Hematopoietic multipotent progenitor cell treated with erythropoietin and hydrocortisone succinate and interleukin-3 and kit ligand, for 6 days (in vitro differentiated cells): ENCODE results near the gene CHN2.

ENCODE experiments used
- DNase-seq: peaks from one replicate; pipeline ENCODE4 v3.0.0-alpha.2; 2015

CHN2 gene

DNA sequence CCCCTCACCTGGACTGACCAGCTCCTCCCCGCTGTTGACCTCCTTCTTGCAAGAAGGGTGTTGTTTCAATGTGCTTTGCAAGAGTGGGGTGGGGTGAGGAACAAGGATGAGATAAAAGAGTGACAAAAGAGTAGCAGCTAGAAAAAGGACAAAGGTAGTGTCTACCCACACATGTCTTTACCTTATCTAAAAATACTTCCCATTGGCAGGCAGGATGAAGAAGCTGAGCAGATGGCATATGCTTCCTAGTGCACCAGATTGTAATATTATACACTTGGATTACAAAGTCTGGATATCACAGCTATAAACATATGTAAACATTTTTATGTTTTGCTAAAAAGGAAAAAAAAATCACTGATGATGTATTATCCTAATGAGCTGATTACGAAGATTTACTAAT is 34.5 kb downstream of the CHN2 start:
- DNase-seq, result no peak

DNA sequence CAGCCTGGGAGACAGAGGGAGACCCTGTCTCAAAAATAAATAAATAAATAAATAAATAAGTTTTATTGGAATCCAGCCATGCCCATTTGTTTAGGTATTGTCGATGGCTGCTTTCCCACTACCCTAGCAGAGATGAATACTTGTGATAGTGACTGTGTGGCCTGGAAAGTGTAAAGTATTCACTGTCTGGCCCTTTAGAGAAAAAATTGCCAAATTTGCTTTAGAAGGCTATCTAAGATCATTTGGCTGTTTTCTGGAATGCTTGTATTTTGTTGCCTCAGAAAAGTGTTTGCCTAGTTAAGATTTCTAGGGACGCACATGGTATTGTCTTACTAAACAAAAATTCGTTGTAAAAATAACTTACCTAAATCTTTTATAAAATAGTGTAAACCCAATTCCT is 35.4 kb downstream of the CHN2 start:
- no peak for DNase-seq

DNA sequence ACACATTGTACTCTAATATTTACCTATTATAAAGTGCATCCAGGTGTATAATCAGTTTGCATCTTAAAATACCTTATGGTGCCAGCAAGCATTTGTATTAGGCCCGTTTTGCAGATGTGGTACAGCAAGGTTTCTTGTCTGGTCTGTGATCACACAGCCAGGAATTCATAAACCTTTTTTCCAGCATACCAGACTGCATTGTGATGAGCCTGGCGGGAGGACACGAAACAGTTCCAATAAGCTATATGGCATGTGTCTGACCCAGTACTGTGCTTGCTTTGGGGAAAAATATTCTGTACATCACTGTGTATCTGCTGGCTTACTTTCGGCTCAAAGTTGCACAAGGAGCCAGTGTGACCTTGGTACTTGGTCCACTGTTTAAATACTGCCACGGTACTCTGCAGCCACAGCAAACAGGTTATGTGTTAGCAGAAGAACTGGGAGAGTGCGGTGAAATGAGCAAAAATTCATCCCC is 36.3 kb downstream of the CHN2 start:
- DNase-seq, result no peak

DNA sequence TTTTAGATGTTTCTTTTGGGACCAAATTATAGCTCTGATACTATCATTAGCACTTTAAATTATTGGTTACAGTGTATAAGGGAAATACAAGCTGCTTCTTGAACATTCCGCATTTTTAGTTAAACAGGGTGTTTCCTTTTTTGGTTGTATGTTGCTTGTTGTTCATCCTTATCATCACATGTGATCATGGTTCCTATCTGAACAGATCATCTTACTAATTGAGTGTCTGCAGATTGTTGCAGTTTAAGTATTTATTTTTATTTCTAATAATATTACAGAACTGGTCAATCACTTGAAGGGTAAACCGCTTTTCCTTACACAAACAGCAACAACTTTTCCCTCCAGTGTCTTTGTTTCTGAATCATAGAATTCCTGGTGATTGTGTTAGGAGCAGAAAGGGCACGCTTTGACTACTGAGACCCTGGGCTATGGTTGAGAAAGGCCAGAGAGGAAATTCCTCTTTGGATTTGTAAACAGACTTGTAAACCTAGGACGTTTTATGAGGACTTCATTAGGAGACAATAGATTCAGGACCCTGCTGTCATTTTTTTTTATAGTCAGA is 37.2 kb downstream of the CHN2 start:
- DNase-seq, result no peak

DNA sequence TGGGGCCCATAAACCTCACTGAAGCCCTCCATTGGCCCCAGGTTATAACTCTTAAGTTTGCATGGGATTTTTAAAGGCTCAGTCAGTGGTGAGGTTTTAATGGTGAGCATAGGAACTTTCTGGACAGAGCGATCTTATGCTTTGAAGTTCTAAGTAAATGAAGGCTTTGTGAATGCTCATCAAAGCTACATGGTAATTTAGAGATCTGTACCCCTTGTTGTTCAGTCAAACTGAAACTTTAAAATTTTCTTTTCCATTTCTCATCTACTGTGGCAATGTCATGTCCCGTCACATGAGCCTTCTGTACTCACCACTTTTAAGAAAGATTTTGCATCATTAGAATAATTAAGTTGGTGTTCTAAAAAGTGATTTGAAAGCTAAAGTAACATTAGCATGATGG is 39.9 kb downstream of the CHN2 start:
- no peak for DNase-seq

DNA sequence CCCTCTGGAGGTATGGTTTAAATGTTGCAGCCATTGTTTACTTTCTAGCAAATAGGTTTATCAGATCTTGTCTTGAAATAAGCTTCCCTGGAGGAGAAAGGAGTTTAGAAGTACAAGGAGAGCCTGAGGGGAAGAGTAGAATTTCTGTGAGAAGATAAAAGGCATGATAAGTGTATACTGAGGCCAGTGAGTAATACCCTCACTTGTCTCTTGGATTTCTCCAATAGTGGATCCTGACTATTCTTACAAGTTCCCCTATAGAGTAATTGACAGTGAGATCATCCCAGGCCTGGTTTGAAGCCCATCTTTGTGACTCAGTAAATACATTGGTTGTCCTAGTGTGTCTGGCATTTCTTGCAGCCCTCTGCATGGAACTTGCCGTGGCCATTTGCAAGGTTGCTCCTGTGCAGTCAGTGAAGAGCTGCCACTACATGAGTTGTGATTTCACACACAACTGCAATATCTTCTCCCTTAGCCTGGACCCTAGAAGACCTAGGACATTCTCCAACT is 41.6 kb downstream of the CHN2 start:
- DNase-seq, result no peak

DNA sequence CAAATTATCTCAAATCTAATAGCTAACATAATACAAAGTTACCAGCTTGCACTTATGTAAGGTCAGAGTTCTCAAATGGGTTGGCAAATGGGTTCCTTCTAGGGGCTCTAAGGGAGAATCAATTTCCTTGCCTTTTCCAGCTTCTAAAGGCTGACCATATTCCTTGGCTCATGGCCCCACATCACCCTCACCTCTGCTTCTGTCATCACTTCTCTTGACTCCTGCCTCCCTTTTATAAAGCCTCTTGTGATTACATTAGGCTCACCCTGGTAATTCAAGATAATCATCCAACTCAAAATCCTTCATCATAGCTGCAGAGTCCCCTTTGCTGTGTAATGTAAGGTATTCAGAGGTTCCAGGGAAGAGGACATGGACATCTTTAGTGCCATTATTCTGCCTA is 42.1 kb downstream of the CHN2 start:
- DNase-seq, result no peak

DNA sequence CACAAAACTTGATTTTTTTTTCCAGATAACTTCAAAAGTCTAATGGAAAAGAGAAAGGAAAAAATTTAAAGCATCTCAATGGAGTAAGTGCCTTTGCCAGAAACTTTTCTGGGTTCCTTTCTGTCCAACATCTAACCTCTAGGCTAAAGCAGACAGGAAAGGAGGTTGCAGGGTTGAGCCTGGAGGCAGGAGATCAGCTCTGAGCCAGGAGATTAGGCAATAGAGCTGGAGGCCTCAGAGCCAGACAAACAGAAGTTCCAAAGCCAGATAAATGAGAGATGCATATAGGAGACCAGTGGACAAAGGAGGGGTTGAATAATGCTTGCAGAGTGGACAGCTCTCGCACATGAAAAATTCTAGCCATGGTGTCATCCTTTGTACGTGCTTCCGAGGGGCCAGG is 42.9 kb downstream of the CHN2 start:
- no peak for DNase-seq

DNA sequence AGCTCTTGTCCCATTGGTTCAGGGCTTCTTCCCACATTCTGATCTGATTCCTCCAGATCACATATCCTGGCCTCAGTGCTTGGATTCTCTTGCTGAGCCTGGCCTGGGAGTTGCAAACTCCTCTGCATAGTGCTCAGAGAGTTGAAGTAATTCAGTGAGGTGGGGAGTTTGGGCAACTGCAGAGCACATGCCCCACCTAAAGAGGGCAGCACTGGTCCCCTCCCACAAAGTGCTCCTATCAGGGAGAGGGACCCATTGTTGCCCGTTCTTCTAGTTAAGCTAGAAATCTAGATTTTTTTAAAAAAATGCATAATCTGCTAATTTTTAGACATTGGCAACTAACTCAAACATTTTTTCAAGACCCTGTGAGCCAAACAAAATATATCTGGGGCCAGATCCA is 45.1 kb downstream of the CHN2 start:
- peak; percentile 67 for DNase-seq

DNA sequence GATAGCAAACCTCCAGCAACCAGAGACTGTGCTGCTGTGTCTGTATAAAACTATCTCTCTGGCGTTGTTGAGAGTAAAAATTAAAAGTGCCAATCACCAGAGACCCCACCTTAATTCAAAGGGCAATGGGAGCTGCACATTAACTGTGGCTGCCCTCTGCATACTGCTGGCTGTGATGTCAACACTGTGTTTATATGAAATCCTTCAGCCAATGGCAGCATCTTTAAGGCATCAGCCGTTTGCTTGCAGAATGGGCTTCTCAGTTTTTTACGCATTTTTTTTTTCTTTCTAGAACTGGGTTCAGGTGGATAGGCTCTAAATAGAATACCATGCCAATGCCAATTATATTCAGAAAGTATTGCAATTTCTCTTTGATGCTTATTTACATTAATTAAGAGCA is 47.7 kb downstream of the CHN2 start:
- DNase-seq, result no peak

DNA sequence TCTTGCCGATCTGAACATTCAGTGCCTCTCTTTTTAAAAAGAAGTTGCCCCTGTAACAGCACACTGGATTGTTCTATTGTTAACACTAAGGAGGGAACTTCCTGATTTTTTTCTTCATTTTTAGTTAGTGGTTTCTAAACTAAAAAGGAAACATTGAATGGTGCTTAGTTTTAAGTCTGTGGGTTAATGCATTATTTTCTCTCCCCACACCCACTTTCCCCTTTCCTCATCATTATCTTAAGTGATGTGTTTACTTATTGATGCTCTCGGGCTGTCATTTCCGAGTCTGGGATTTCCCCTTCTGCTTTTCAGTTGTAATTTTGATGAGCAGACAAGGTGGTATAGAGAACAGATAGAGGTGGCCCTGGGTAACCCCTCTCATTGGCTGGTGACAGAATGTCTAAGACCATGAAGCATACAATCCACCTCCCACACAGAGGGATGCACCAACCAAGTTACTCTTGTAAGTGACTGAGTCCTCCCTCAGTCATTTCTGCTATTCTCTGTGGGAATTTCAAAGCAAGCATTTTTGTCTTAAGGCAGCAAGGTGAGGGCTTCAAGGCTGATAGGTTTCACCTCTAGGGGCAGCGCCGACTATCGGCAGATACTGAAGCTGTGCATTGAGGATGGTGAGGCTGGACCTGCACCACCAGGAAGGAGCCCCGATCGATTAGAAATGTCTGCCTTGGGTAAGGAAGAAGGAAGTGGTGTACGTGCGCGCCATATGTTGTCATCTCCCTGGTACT is 49.5 kb downstream of the CHN2 start:
- peak; percentile 25 for DNase-seq

DNA sequence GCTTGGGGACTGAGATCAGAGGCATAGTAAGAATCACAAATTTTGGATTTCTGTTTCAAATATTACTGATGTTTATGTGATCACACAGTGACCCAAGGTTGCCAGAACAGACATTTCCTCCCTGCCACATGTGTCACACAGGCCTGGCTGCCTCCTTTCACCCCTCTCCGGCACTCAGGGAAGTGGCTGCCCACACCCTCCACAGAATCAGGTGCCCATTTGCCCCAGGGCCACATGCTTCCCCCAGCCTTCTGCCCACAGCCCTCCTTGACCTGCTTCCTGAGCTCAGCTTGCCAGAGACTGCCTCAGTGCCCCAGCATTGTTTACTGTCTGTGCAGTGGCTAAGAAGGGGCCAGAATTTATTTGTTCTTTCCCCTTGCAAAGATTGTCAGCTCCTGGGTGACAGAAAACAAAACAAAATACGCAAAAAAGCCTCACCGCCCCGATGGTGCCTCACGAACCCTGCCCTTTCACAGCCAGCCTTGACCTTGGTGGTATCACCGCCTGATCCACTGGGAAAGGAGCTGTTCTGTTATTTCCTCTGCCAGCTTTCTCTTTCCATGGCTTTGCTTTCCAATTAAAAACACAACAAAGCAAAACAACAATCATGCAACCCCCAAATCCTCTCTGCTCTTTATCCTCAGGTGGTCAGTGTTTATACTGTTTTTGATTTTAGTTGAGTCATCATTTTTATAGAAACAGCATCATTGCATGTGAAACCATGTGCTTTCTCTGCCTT is 52.8 kb downstream of the CHN2 start:
- DNase-seq, result no peak

DNA sequence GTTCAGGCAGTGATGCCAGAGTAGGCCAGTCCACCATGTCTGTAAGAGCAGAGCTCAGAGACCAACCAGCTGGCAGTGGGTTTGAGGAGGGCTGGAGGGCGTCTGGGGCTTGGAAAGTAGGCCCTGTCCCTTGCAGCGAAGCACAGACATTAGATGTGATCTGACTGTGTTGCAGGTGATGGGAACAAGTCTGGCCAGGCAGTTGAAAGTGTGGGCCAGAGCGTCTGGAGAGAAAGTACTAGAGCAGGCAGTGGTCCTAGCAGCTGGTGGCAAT is 53.3 kb downstream of the CHN2 start:
- DNase-seq, result no peak

DNA sequence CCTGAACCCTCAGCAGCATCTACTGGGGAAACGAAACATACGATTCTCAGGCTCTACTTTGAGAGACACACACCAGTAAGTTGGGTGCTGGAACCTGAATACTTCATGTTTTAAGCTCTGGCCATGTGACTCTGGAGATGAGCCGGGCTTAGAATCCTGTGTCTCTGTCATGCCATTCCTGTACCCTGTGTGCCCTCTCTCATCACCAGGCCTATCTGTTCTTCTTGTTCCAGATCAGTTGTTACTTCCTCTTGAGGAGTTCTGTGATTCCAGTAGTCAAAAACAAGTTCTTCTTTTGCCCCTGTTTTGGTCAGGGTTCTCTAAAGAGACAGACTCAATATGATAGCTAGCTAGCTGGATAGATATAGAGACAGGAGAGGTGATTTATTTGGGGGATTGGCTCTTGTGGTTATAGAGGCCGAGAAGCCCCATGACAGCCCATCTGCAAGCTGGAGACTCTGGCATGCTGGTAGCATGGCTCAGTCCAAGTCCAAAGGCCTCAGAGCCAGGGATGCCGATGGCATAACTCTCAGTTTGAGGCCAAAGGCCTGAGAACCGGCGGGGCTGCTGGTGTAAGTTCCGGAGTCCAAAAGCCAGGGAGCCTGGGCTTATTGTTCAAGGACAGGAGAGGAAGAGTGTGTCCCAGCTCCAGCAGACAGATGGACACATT is 54.3 kb downstream of the CHN2 start:
- DNase-seq, result no peak

DNA sequence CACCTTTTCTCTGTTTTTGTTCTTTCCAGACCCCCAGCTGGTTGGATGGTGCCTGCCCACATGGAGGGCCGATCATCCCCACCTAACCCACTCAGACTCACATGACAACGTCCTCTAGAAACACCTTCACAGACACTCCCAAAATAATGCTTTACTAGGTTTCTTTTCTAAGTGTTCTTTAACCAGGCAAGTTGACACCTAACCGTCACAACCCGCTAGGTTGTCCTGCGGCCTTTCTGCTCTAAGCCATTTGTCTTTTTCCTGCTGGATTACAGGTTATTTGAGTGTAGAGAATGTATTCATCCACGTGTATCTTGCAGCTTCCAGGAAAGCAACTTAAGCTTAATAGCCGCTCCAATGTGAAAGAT is 54.8 kb downstream of the CHN2 start:
- no peak for DNase-seq

DNA sequence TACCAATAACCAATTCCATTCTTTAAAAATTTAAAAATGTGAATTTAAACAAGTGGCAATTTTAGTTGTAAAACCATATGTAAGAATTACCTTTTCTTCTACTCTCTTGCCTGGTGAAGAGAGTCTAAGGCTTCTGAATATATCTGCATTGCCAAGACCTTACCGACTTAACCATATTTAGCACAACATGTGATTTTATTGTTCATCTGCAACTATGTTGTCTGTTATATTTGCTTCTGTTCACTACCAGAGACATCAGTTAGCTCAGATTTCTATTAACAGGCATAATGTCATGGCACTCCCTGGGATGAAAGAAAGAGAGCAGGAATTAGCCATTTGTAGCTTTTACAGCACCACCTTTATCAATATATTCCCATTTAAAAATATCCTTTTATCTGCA is 55.3 kb downstream of the CHN2 start:
- DNase-seq, result no peak

DNA sequence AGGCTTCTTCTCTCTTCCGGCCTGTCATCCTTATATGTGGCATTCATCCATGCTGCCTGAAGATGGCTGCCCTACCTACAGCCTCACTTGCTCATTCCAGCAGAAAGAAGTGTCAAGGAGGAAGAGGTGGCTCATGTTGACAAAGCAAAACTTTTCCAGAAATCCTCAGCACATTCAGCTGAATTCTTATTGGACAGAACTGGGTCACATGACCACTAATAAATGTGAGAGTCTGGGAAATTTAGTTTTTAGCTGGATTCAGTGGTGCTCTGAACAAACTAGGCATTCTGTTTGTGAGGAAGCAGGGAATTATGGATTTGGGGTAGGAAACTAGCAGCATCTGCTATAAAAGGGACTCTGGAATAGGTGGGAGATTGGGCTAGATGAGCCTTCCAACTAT is 58.6 kb downstream of the CHN2 start:
- DNase-seq, result no peak

DNA sequence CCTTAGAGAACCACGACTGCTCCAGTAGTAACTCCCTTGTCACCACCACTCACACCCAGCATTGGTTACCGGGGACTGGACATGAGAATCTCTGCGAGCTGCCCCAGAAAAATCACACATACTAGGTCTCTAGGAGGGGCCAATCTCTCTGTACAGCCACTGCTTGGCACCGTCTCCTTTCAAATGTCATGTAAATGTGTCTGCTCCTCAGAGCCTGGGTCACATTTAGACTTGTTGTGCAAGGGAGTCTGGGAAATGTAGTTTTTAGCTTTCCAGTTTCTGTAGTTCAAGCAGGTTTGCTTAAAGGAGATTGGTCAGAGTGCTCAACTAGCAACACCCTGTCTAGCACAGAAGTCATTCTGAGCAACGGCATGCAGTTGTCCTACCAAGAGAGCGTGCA is 60.0 kb downstream of the CHN2 start:
- peak; percentile 39 for DNase-seq

DNA sequence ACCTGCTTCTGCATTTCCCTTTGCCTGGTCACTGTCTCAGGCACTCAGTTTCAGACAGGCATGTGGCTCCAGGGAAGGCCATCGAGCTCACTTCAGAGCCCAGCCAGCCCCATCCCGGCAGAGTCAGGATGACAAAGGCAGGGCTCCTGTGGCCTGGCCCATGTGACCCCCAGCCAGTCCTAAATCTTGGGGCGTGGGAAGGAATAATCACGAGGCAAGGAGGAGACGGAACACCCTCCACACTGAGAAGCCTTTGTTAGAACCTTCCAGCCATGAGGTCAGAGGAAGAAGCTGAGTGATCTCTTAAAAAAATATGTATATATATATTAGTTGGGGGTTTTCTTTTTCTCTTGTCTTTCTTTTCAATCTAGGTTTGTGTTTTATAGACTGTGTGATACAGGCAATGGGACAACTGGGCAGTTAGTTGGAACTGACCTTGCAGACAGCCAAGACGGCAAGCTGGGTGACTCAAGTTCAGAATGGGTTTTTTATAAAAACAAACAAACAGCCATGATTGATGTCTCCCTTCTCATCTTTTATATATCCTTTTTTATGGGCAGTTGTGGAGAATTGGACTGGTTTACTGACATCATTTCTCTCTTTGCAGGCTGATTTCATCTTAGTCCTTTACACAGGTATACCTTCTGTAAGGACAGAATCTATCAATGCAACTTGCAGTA is 60.8 kb downstream of the CHN2 start:
- DNase-seq, result no peak

DNA sequence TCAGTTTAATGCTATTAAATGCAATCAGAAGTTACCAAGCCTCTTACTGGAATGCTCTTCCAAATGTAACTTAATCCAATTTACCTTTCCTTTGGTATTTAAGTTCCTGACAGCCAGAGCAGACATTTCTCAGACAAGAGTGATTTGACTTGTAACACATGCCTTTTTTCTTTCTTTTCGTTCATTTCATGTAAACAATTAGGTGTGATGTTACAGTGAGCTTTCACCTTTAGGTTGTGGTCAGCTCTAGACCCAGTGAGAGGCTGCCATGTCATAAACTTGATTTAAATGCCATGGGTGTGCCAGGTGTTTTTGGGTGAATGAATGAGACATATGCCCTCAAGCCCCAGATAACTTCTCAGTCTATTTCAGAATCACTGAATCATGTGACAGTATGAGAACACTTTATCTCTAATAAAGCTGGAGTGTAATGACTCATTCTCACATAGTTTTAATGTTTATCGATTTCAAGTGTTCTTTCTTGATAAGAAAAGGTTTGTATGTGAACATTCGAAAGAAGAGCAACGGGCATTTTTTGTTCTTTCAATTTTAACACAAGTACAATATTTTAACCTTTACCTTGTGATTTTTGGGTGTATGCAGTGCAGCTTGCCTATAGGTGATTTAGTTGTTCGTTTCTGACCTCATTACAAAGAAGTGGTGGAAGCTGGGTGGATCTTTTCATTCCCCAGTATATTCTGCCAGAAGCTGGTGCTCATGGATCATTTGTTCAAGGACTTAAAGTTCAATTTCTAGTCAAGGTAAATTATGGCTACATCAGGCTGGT is 61.5 kb downstream of the CHN2 start:
- DNase-seq, result peak; percentile 75

DNA sequence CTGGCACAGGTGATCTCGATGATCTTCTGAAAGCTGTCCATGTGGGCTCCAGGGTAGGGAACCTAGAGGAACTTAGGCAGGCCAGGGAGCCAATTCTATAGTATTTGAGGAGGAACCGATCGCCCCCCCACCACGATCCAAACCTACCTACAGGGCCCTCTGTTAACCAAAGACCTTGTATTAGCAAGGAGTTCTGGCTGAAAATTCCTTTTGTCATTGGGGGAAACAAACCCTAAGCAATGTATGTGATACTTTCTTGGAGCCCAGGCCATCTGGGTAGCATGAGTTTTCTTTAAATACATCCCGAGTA is 62.1 kb downstream of the CHN2 start:
- DNase-seq, result no peak

DNA sequence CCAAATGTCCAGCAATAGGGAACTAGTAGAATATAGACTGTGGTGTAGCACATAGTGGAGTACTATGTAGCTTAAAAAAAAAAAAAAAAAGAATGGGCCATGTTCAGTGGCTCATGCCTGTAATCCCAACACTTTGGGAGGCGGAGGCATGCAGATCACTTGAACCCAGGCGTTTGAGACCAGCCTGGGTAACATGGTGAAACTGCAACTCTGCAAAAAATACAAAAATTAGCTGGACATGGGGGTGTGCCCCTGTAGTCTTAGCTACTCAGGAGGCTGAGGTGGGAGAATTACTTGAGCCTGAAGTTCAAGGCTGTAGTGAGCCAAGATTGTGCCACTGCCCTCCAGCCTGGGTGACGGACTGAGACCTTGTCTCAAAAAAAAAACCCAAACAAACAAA is 64.4 kb downstream of the CHN2 start:
- DNase-seq, result no peak
